HepG2 (cell line): ENCODE measurements around the gene HAUS5. TPM values are rescaled to one million over a fixed set of nuclear protein-coding genes. Genes with fewer than 3 reads are reported as not detected.

Source experiments
- ATAC-seq: fragments of 200-7000 bp; cut with Tn5 transposase; 3 replicates; pipeline ENCODE4 v1.9.1; 2020; ENCODE audit warnings: mild to moderate bottlenecking, moderate library complexity
- BruUV-seq: library from RNA; stranded (reverse); fragments of 400-500 nt; replicated peaks from 2 replicates; lab custom pipeline; 2021; lab: Mats Ljungman, UMichigan
- CTCF ChIA-PET: fragments of 300-600 bp; formaldehyde crosslinking; extraction: SDS; loops from one replicate; lab custom pipeline; 2021; ENCODE audit warnings: low total read pairs, inconsistent platforms, low intra/inter-chr PET ratio; lab: Yijun Ruan, JAX
- POLR2A ChIA-PET: fragments of 350-600 bp; sonication (Branson Sonifier 250); formaldehyde crosslinking; loops from one replicate; lab custom pipeline; 2020; ENCODE audit warnings: antibody characterized with exemption, inconsistent platforms; lab: Yijun Ruan, JAX
- DNase-seq: peaks from one replicate; pipeline ENCODE4 v3.0.0-alpha.2; 2015; ENCODE audit warnings: low spot score
- FAIRE-seq: peaks from 3 replicates; lab custom pipeline; 2011; peaks lifted over from hg19 to GRCh38; lab: Jason Lieb, UNC
- H2AFZ ChIP-seq: one replicate; pipeline ENCODE4 v1.6.1; 2011; ENCODE audit warnings: low read length, inconsistent platforms
- H3K27ac ChIP-seq: fragments of 300-600 bp; 3 replicates; pipeline ENCODE4 v1.8.0; 2011; ENCODE audit warnings: mixed run types, mild to moderate bottlenecking, mixed read lengths, low read length, inconsistent platforms; ENCODE audit not compliant: insufficient read depth; ENCODE audit errors: extremely low read length
- H3K27me3 ChIP-seq, 2 experiments: fragments of 200-600 bp in 1 of 2; 2 replicates in 1 of 2; 3 replicates in 1 of 2; pipeline versions ENCODE4 v1.6.0 to v1.8.0; 2011; ENCODE audit warnings: low read length in 2 of 2, mild to moderate bottlenecking in 2 of 2, moderate library complexity in 2 of 2, inconsistent platforms in 1 of 2; ENCODE audit not compliant: insufficient read depth in 2 of 2, control insufficient read depth in 1 of 2
- H3K36me3 ChIP-seq, 2 experiments: fragments of 200-600 bp in 1 of 2; replicated peaks in 1 of 2; 2 replicates in 1 of 2; 3 replicates in 1 of 2; pipeline versions ENCODE4 v1.5.1 to v1.8.0; 2011; ENCODE audit warnings: low read length in 2 of 2, inconsistent platforms in 1 of 2; ENCODE audit not compliant: insufficient read depth in 2 of 2, control insufficient read depth in 1 of 2
- H3K4me1 ChIP-seq: 2 replicates; pipeline ENCODE4 v1.5.1; 2012; ENCODE audit warnings: low read length, inconsistent platforms; ENCODE audit not compliant: insufficient read depth
- H3K4me2 ChIP-seq: 2 replicates; pipeline ENCODE4 v1.6.0; 2011; ENCODE audit warnings: low read depth, low read length, inconsistent platforms
- H3K4me3 ChIP-seq, 3 experiments: fragments of 200-600 bp in 1 of 3; sonication (generic), shearing (Covaris generic) in 1 of 3; replicated peaks in 1 of 3; 2 replicates each; pipeline ENCODE4 v1.5.1; 2011 to 2016; ENCODE audit warnings: low read length in 3 of 3, inconsistent platforms in 2 of 3, low read depth in 2 of 3, mild to moderate bottlenecking in 2 of 3, control low read depth in 1 of 3, mixed read lengths in 1 of 3; ENCODE audit not compliant: insufficient read depth in 1 of 3
- H3K79me2 ChIP-seq: one replicate; pipeline ENCODE4 v1.6.1; 2011; ENCODE audit warnings: low read length, inconsistent platforms; ENCODE audit not compliant: insufficient read depth
- H3K9ac ChIP-seq: 2 replicates; pipeline ENCODE4 v1.6.0; 2011; ENCODE audit warnings: mild to moderate bottlenecking, low read depth, low read length, inconsistent platforms; ENCODE audit not compliant: insufficient read depth
- H3K9me3 ChIP-seq: 2 replicates; pipeline ENCODE4 v1.5.1; 2012; ENCODE audit warnings: mild to moderate bottlenecking, low read length
- H4K20me1 ChIP-seq: 2 replicates; pipeline ENCODE4 v1.6.0; 2011; ENCODE audit warnings: inconsistent platforms, mild to moderate bottlenecking, low read length, moderate library complexity; ENCODE audit not compliant: insufficient read depth
- ARHGAP35 ChIP-seq: sonication (generic); formaldehyde crosslinking; IDR thresholded peaks from 2 replicates; pipeline ENCODE4 v1.9.0; 2022; ENCODE audit warnings: mild to moderate bottlenecking, inconsistent platforms, moderate library complexity, missing genetic modification reagents, borderline replicate concordance
- CEBPG ChIP-seq: IDR thresholded peaks from 2 replicates; pipeline ENCODE4 v1.6.1; 2016
- POLR2AphosphoS5 ChIP-seq: IDR thresholded peaks from 2 replicates; pipeline ENCODE4 v1.6.1; 2012; ENCODE audit warnings: low read depth, low read length
- SRSF9 ChIP-seq: fragments of 200-400 bp; formaldehyde crosslinking; IDR thresholded peaks from 2 replicates; pipeline ENCODE4 v1.6.1; 2018; ENCODE audit warnings: borderline replicate concordance, mild to moderate bottlenecking, low read depth, low read length; ENCODE audit not compliant: insufficient read depth, poor library complexity, severe bottlenecking
- TFAP4 ChIP-seq: sonication (generic); IDR thresholded peaks from 2 replicates; pipeline ENCODE4 v1.6.1; 2016; ENCODE audit warnings: low read depth, borderline replicate concordance
- ZNF225 ChIP-seq: sonication (generic); formaldehyde crosslinking; IDR thresholded peaks from 2 replicates; pipeline ENCODE4 v1.4.0; 2020; ENCODE audit warnings: mild to moderate bottlenecking, missing genetic modification reagents
- ZNF567 ChIP-seq: sonication (generic); formaldehyde crosslinking; IDR thresholded peaks from 2 replicates; pipeline ENCODE4 v1.8.1; 2023; ENCODE audit warnings: mild to moderate bottlenecking, missing genetic modification reagents, borderline replicate concordance
- ZNF572 ChIP-seq: sonication (generic); formaldehyde crosslinking; IDR thresholded peaks from 2 replicates; pipeline ENCODE4 v1.5.1; 2020; ENCODE audit warnings: mild to moderate bottlenecking, missing genetic modification reagents
- WGBS: methylation state at CpG from one replicate; pipeline ENCODE4 v1.1.6; 2017; ENCODE audit warnings: low lambda C conversion rate; 5-methylcytosine and 5-hydroxymethylcytosine counted together
- in situ Hi-C: cut with HindIII; loops from 2 replicates; pipeline ENCODE4 v1.10.0; 2017; ENCODE audit warnings: low pct_unique_long_range_greater_than_20kb; ENCODE audit not compliant: extremely low pct_ligation_motif_present
- intact Hi-C: fragments of 100-400 bp; cut with micrococcal nuclease; formaldehyde crosslinking; loops from one replicate; pipeline ENCODE4 v1.10.0; 2022; ENCODE audit not compliant: unreplicated experiment
- polyA plus RNA-seq, 8 experiments: library from polyadenylated mRNA; depleted of rRNA in 3 of 8; stranded (reverse) in 7 of 8; unstranded in 1 of 8; fragments of >200 nt; fragmentation: Illumina TruSeq in 4 of 8; extraction: Trizol in 4 of 8; gene quantifications; 2 replicates each; pipeline versions ENCODE4 v1.2.1 to v1.2.3, GENCODE V29; 2011 to 2016; ENCODE audit warnings: low read depth in 4 of 8, missing spikeins in 1 of 8, mixed read lengths in 1 of 8; ENCODE audit not compliant: insufficient read depth in 1 of 8
- total RNA-seq, 5 experiments: library from RNA; depleted of rRNA; stranded (reverse); fragments of >200 nt; fragmentation: Illumina TruSeq; extraction: Trizol; gene quantifications; 2 replicates each; pipeline ENCODE4 v1.2.3, GENCODE V29; 2016; ENCODE audit warnings: low read depth in 1 of 5
- TF ChIP-seq, protein P1 (sequence below), 2 experiments: fragments of 450-650 bp in 1 of 2; sonication (generic) in 1 of 2; formaldehyde crosslinking in 1 of 2; IDR thresholded peaks; 2 replicates each; pipeline versions ENCODE4 v1.6.1 to v1.8.0; 2016 to 2022; ENCODE audit warnings: antibody characterized with exemption in 1 of 2, mild to moderate bottlenecking in 1 of 2, missing genetic modification reagents in 1 of 2

HAUS5 gene
- total and polyA plus RNA-seq, 2 of the 13 experiments (the other 11 are each of a cell fraction or from before 2014, with no cell fraction given): 10.3 to 17.7 TPM

GRCh38 chr19:35644987-35645679, 32.6 kb downstream of the HAUS5 start:
- Histone ChIP-seq H3K4me1 (peaks cover 55% of the 10 kb centered on the region), H3K27ac (peak overlapping the region; percentile 79), H3K4me3 (peak overlapping the region; percentile 65 to 81 (median 66)), H3K4me2 (peak overlapping the region; percentile 97), H3K79me2 (peaks cover 14% of the 10 kb centered on the region), H4K20me1 (no peaks in the 10 kb centered on the region), H2AFZ (peak overlapping the region; percentile 77), H3K36me3 (no peaks in the 10 kb centered on the region), H3K9ac (peak overlapping the region; percentile 75), H3K27me3 (no peaks in the 10 kb centered on the region; a peak in 1 of 5 replicates), H3K9me3 (no peaks in the 10 kb centered on the region)
- POLR2A ChIA-PET: interaction anchor here (0.8 to 4.8 kb wide), 5 partner anchors 16 to 101 kb away, joined by 3 to 44 read pairs (median 5); partner anchors contain the start of genes HAUS5 and RBM42
- CTCF ChIA-PET: no interaction called here
- ATAC-seq (peak; percentile 17), DNase-seq (peak; percentile 53), FAIRE-seq (peak; percentile 74)
- in situ Hi-C loops: loop anchor here (5.0 kb wide), 1 partner anchor 98 kb away; the partner anchor contains the start of gene TMEM147
- BruUV-seq: no TSS peak
- WGBS: 4% methylated on average over 20 of the region's 20 CpGs
- intact Hi-C loops: loop anchor here (10.0 kb wide), 1 partner anchor 90 kb away; no protein-coding TSS in a partner anchor
- TF ChIP-seq CEBPG (CRISPR knock-in tag): 0 out of 2 replicates have a peak, but pooled peaks have one; percentile 42
- TF ChIP-seq ARHGAP35 (CRISPR knock-in tag): no peak
- no peak for TF ChIP-seq ZNF572
- TF ChIP-seq, protein P1, sequence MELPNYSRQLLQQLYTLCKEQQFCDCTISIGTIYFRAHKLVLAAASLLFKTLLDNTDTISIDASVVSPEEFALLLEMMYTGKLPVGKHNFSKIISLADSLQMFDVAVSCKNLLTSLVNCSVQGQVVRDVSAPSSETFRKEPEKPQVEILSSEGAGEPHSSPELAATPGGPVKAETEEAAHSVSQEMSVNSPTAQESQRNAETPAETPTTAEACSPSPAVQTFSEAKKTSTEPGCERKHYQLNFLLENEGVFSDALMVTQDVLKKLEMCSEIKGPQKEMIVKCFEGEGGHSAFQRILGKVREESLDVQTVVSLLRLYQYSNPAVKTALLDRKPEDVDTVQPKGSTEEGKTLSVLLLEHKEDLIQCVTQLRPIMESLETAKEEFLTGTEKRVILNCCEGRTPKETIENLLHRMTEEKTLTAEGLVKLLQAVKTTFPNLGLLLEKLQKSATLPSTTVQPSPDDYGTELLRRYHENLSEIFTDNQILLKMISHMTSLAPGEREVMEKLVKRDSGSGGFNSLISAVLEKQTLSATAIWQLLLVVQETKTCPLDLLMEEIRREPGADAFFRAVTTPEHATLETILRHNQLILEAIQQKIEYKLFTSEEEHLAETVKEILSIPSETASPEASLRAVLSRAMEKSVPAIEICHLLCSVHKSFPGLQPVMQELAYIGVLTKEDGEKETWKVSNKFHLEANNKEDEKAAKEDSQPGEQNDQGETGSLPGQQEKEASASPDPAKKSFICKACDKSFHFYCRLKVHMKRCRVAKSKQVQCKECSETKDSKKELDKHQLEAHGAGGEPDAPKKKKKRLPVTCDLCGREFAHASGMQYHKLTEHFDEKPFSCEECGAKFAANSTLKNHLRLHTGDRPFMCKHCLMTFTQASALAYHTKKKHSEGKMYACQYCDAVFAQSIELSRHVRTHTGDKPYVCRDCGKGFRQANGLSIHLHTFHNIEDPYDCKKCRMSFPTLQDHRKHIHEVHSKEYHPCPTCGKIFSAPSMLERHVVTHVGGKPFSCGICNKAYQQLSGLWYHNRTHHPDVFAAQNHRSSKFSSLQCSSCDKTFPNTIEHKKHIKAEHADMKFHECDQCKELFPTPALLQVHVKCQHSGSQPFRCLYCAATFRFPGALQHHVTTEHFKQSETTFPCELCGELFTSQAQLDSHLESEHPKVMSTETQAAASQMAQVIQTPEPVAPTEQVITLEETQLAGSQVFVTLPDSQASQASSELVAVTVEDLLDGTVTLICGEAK (IDR thresholded peaks at IDR 0.05): no peak
- TF ChIP-seq, protein P1 (CRISPR knock-in tag; IDR thresholded peaks at IDR 0.05): no peak
- peak; percentile 63; the same call in 1 of the 2 replicates for TF ChIP-seq ZNF225 (CRISPR knock-in tag)
- TF ChIP-seq POLR2AphosphoS5: peak; percentile 54; the same call in 1 of the 2 replicates
- 0 out of 2 replicates have a peak, but pooled peaks have one; percentile 62 for TF ChIP-seq ZNF567
- TF ChIP-seq SRSF9: no peak
- no peak for TF ChIP-seq TFAP4
